Raji (cell line): ENCODE results near the gene BCO2.
A peak's percentile ranks its signal among the peaks of the same experiment; 100 is the strongest.

Experiments used
- POLR2A ChIP-seq: IDR thresholded peaks from 2 replicates; pipeline ENCODE4 v1.6.1; 2011; ENCODE audit warnings: low read depth, low read length, control low read depth; ENCODE audit not compliant: insufficient read depth

BCO2 gene

GRCh38 chr11:112226062-112226830 lies 50.9 kb downstream of the BCO2 start, which contains the start of gene PTS:
PTS (plus strand) TSS chr11:112226428; CDS start chr11:112226444, 16 bp downstream.
- TF ChIP-seq POLR2A, result peak; percentile 90

DNA sequence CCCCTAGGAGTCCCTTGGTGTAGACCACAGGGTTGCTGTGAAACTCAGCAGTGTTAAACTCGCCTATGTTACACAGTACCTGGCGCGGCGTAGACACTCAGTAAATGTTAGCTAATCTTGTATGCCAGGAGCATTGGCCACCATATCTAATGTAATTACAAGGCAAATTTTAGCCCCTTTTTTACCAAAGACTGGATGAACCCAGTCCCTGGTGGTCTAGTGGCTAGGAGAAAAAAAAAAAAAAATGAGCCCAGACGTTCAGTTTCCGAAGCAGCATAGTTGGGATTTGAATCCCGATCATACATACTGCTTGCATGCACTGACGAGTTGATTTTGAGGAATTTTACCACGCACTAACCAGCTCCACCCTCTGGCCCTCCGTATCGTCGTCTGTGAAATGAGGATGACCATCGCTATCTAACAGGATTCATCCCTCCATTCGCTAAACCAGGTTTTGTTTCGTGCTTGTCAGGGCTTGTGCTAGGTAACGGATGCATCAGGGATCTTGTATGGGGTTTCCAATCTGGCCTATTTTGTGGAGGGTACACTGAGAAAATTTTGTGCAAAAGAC lies 51.6 kb downstream of the BCO2 start:
- TF ChIP-seq POLR2A, result no peak

DNA sequence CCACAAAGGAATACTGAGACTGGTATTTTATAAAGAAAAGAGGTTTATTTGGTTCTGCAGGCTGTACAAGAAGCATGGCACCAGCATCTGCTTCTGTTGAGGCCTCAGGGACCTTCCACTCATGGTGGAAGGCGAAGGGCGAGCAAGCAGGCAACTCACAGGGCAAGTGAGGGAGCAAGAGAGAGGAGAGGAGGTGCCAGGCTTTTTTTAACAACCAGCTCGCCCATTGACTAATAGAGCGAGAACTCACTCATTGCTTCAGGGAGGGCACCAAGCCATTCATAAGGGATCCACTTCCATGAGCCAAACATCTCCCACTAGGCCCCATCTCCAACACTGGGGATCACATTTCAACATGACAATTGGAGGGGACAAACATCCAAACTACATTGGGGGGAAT lies 52.2 kb downstream of the BCO2 start:
- no peak for TF ChIP-seq POLR2A

- no peak for TF ChIP-seq POLR2A
Measured at GRCh38 chr11:112228706-112229105, 53.4 kb downstream of the BCO2 start.

DNA sequence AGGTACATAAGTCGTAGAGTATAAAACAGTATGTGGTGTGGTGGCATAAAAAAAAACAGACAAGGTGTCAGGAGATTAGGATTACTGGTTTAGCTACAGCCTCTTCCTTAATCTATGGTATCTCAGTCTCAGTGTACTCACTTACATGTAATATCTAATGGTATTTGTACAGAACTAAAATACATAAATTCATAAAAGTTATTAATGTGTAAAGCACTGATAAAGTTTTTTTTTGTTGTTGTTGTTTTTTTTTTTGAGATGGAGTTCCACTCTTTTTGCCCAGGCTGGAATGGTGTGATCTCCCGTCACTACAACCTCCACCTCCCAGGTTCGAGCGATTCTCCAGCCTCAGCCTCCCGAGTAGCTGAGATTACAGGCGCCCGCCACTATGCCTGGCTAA lies 53.8 kb downstream of the BCO2 start:
- TF ChIP-seq POLR2A, result no peak

- TF ChIP-seq POLR2A, result no peak
Measured at GRCh38 chr11:112229746-112230433, 54.6 kb downstream of the BCO2 start.

GRCh38 chr11:112231952-112232351 lies 56.6 kb downstream of the BCO2 start:
- TF ChIP-seq POLR2A, result no peak

DNA sequence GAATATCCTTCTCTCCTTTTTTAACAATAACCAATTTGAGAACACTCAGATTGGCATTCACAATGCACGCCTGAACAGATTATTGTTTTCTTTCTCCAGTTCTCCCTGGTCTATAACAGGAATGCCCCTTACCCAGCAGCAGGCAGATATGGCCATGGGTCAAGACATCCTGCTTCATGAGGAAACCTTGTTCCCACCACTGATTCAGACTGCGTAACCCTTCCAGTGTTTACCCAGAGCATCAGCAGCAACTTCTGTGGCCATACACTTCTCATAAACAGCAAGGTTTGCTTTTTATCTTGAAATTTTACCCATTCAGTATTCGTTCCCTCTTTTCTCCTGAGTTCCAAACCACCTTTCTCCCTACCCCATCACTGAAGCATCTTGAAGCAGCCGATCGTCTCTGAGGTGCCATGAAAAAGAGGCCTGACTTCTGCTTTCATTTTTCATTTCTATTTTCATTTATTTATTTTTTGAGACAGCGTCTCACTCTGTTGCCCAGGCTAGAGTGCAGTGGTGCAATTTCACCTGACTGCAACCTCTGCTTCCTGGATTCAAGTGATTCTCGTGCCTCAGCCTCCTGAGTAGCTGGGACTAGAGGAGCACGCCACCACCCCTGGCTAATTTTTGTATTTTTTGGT lies 60.6 kb downstream of the BCO2 start:
- no peak for TF ChIP-seq POLR2A

DNA sequence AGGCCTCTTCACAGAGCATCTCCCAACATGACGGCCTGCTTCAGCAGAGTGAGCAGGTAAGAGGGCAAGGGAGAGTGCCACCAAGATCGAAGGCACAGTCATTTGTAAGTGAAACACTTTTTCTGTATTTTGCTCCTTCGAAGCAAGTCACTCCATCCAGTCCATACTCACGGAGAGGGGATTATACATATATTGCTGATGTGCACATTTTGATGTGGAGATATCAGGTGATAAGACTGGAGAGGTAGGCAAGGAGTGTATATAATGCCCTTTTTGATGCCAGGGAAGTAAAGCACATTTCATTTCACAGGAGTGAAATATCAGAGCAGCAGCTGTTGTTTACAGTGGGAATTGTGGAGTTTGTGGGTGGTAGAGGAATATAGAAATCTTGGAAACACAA lies 62.1 kb downstream of the BCO2 start:
- TF ChIP-seq POLR2A, result no peak

- no peak for TF ChIP-seq POLR2A
Measured at GRCh38 chr11:112238041-112238440, 62.7 kb downstream of the BCO2 start.

DNA sequence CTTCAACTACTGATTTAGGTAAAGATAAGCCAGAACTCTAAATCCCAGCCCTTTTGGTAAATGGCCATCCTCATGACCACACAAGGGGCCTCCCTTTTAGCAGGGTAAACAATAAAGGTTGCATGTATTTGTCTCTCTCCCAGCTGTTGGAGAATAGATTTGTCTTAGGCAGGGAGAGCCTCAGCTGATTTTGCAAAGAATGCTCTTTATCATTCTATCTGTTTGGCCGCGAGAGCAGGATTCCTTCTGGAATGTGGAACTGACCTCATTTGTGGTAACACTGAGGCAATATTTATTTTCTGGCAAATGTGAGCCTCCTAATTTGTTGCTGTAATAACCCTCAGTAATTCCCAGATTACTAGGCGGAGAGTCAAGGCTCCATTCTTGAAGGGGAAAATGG lies 66.2 kb downstream of the BCO2 start:
- TF ChIP-seq POLR2A, result no peak

- TF ChIP-seq POLR2A, result no peak
Measured at GRCh38 chr11:112247201-112247600, 71.9 kb downstream of the BCO2 start.

GRCh38 chr11:112248201-112248600 lies 72.9 kb downstream of the BCO2 start:
- TF ChIP-seq POLR2A, result no peak

DNA sequence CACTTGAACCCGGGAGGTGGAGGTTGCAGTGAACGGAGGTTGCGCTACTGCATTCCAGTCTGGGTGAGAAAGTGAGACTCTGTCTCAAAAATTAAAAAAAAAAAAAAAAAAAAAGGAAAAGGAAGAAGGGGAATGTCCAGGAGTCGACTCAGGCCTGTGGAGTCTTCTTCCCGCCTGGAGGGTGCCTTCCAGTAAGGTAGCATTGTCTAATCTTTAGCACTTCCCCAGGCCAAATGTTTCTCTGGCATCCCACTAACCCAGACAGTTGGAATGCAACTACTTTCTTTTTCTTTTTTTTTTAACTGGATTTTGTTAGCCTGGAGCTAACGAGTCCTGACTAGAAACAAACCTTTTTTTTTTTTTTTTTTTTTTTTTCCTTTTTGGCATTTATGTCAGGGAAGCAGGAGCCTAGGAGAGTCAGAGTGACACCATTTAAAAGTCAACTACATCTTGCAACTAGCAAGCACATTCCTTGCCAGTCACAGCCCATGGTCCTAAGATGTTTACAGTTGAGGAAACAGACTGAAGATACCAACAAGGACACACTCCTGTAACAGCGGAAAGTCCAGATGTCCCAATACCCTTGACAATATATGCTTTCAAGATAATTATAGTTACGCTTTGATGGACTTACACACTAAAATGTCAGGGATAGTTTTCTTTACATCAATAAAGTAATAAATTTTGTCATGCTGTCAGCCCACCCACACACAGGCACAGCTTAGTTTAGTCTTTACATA lies 74.7 kb downstream of the BCO2 start:
- TF ChIP-seq POLR2A, result no peak
